Measurements from ENCODE around the gene DBH.

GRCh38 chr9:133706307-133707050, 70.3 kb downstream of the DBH start:
- TF ChIP-seq, protein P1, sequence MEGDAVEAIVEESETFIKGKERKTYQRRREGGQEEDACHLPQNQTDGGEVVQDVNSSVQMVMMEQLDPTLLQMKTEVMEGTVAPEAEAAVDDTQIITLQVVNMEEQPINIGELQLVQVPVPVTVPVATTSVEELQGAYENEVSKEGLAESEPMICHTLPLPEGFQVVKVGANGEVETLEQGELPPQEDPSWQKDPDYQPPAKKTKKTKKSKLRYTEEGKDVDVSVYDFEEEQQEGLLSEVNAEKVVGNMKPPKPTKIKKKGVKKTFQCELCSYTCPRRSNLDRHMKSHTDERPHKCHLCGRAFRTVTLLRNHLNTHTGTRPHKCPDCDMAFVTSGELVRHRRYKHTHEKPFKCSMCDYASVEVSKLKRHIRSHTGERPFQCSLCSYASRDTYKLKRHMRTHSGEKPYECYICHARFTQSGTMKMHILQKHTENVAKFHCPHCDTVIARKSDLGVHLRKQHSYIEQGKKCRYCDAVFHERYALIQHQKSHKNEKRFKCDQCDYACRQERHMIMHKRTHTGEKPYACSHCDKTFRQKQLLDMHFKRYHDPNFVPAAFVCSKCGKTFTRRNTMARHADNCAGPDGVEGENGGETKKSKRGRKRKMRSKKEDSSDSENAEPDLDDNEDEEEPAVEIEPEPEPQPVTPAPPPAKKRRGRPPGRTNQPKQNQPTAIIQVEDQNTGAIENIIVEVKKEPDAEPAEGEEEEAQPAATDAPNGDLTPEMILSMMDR (IDR thresholded peaks at IDR 0.05) = no peak
- TF ChIP-seq POLR2A (IDR thresholded peaks at IDR 0.05) = no peak
